ENCODE measurements around the gene OSBPL3. TPM values are rescaled to one million over a fixed set of nuclear protein-coding genes. Genes with fewer than 3 reads are reported as not detected.

Gene OSBPL3
- total RNA-seq, 1 donor from 2014 or later, result 8.0 TPM

DNA sequence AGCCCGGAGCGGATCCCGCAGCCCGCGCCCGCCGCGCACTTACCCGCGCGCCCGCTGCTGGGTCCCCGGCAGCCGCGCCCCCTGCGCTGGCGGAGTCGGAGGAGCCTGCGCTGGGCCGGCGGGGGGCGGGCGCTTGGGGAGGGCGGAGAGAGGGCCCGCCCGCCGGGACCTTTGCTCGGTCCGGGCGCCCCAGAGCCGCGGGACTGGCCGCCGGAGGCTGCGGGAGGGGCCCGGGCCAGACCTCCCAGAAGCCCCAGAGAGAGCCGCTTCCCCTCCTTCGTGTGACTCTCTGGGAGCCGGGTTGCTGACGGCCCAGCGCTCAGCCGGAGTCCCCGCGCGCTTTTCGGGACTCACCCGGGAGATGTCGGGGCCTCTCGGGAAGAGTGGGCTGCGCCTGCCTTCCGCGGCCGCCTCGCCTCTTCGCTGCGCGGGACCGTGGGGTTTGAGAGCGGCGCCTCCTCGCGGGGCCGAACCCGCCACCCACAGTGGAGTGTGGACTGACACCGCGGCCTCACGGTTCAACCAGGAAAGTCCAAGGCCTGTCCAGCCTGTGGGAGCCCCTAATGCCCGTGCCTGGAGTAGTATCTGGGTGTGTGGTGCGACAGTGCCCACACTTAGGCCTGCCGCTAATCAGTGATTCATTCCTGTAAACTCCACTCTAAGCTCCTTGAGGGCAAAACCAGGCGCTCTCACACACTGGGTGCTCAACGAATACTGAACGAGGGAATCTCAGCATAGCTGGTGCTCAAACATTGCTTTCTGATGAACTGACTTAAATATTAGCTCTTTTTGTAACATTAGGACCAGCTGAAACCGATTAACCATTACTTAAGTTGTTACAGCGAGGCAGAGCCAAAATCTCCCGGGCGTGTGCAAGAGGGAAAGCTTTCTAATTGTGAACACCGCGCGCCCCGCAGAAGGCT, 222.4 kb downstream of the OSBPL3 start, which contains the start of gene GSDME:
TSS of gene GSDME (minus strand) at position 112 of the 923 bp plus-strand sequence. CDS start 7,690 bp downstream, outside the sequence.
- Mint-ChIP-seq H3K9me3 (no peaks in the 10 kb centered on the region), H3K4me1 (peaks cover 13% of the 10 kb centered on the region), H3K36me3 (no peaks in the 10 kb centered on the region), H3K27me3 (ENCODE audit: insufficient read depth, low read depth) (peaks cover 7% of the 10 kb centered on the region), H3K27ac (no peak within 1 kb of the TSS), H3K4me3 (peak within 1 kb of the TSS; percentile 91)
- Histone ChIP-seq H3K9me3 (ENCODE audit: low read depth) (no peaks in the 10 kb centered on the region), H3K4me3 (peak within 1 kb of the TSS; percentile 73), H3F3A (ENCODE audit: low read depth) (no peaks in the 10 kb centered on the region), H4K20me1 (ENCODE audit: low read depth) (no peaks in the 10 kb centered on the region), H3K27me3 (peaks cover 40% of the 10 kb centered on the region), H3K79me2 (ENCODE audit: low read depth) (no peaks in the 10 kb centered on the region), H3K9ac (no peak within 1 kb of the TSS), H3K4me2 (peak within 1 kb of the TSS; percentile 92), H2AFZ (replicated peaks) (peak within 1 kb of the TSS; percentile 96), H3K27ac (no peak within 1 kb of the TSS), H3K4me1 (peaks cover 11% of the 10 kb centered on the region), H3K36me3 (no peaks in the 10 kb centered on the region)
- TF ChIP-seq, protein P1, sequence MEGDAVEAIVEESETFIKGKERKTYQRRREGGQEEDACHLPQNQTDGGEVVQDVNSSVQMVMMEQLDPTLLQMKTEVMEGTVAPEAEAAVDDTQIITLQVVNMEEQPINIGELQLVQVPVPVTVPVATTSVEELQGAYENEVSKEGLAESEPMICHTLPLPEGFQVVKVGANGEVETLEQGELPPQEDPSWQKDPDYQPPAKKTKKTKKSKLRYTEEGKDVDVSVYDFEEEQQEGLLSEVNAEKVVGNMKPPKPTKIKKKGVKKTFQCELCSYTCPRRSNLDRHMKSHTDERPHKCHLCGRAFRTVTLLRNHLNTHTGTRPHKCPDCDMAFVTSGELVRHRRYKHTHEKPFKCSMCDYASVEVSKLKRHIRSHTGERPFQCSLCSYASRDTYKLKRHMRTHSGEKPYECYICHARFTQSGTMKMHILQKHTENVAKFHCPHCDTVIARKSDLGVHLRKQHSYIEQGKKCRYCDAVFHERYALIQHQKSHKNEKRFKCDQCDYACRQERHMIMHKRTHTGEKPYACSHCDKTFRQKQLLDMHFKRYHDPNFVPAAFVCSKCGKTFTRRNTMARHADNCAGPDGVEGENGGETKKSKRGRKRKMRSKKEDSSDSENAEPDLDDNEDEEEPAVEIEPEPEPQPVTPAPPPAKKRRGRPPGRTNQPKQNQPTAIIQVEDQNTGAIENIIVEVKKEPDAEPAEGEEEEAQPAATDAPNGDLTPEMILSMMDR (IDR thresholded peaks at IDR 0.05), result no peak
- TF ChIP-seq EZH2phosphoT487 (IDR thresholded peaks at IDR 0.05), result peak; percentile 32
- TF ChIP-seq EZH2 (IDR thresholded peaks at IDR 0.05), result peak; percentile 33
- DNase-seq (ENCODE audit: low spot score), result peak; percentile 81

DNA sequence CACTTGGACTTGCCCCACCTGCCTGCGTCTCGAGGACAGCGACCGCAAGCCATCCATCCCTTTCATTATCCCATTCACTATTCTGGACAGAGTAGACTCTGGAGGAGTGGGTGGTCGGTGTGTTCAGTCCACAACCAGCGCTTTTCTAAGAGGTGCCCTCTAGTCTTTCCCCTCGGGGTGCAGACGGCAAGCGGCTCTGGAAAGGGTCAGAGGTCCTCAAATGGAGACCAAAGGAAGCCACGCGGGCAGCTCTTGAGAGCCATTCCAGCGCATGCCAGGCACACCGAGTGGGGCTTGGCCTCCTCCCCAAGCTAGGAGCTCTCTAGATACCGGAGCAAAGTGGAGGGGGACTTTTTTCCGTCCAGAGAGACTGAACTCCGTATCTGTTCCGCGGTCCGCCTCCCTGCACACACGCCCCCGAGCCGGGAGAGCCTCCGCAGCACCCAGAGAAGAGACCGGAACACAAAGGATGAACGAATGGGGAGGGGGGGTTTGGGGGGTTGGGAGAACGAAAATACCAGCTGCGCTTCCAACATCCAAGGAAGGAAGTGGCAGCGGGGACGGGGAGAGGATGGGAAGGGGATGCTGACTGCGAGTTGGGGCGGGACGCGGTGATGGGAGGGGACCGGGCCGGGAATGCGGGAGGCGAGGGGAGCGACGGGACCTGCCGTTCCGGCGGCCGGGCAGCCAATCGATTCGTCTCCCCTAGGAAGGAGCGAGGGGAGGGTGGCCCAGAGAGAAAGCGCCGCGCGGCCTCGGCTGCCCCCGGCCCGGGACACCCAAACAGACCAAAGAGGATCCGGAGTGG, 223.2 kb downstream of the OSBPL3 start:
- no peak overlapping the region for H3K27ac Mint-ChIP-seq
- H3K4me3 Mint-ChIP-seq, result peak overlapping the region; percentile 91
- H3K36me3 Mint-ChIP-seq, result no peaks in the 10 kb centered on the region
- H3K36me3 ChIP-seq, result no peaks in the 10 kb centered on the region
- H3F3A ChIP-seq (ENCODE audit: low read depth), result no peaks in the 10 kb centered on the region
- no peak overlapping the region for H3K9ac ChIP-seq
- no peak for DNase-seq (ENCODE audit: low spot score)
- no peak overlapping the region for H3K27ac ChIP-seq
- H3K9me3 ChIP-seq (ENCODE audit: low read depth), result no peaks in the 10 kb centered on the region
- no peaks in the 10 kb centered on the region for H4K20me1 ChIP-seq (ENCODE audit: low read depth)
- peak overlapping the region; percentile 92 for H3K4me2 ChIP-seq
- no peaks in the 10 kb centered on the region for H3K9me3 Mint-ChIP-seq
- H3K4me3 ChIP-seq, result peak overlapping the region; percentile 73
- H3K79me2 ChIP-seq (ENCODE audit: low read depth), result no peaks in the 10 kb centered on the region
- H3K4me1 Mint-ChIP-seq, result peaks cover 13% of the 10 kb centered on the region
- peaks cover 40% of the 10 kb centered on the region for H3K27me3 ChIP-seq
- peaks cover 18% of the 10 kb centered on the region for H3K4me1 ChIP-seq
- peak overlapping the region; percentile 93 for H2AFZ ChIP-seq (replicated peaks)
- peaks cover 7% of the 10 kb centered on the region for H3K27me3 Mint-ChIP-seq (ENCODE audit: insufficient read depth, low read depth)
- TF ChIP-seq EZH2phosphoT487 (IDR thresholded peaks at IDR 0.05), result peak; percentile 46
- TF ChIP-seq, protein P1 (IDR thresholded peaks at IDR 0.05), result no peak

GRCh38 chr7:24755541-24756407, 224.2 kb downstream of the OSBPL3 start:
- H3K9ac ChIP-seq, result no peak overlapping the region
- Mint-ChIP-seq H3K27ac (no peak overlapping the region), H3K27me3 (ENCODE audit: insufficient read depth, low read depth) (peaks cover 7% of the 10 kb centered on the region), H3K36me3 (no peaks in the 10 kb centered on the region), H3K4me3 (peak overlapping the region; percentile 91), H3K4me1 (peaks cover 13% of the 10 kb centered on the region), H3K9me3 (no peaks in the 10 kb centered on the region)
- H3K4me2 ChIP-seq, result peak overlapping the region; percentile 92
- peaks cover 18% of the 10 kb centered on the region for H3K4me1 ChIP-seq
- no peaks in the 10 kb centered on the region for H3K79me2 ChIP-seq (ENCODE audit: low read depth)
- H3K36me3 ChIP-seq, result no peaks in the 10 kb centered on the region
- TF ChIP-seq EZH2phosphoT487 (IDR thresholded peaks at IDR 0.05) (no peak), EZH2 (IDR thresholded peaks at IDR 0.05) (no peak)
- TF ChIP-seq, protein P1 (IDR thresholded peaks at IDR 0.05), result no peak
- no peak overlapping the region for H3K4me3 ChIP-seq
- no peaks in the 10 kb centered on the region for H3F3A ChIP-seq (ENCODE audit: low read depth)
- H3K27ac ChIP-seq, result no peak overlapping the region
- H3K27me3 ChIP-seq, result peaks cover 40% of the 10 kb centered on the region
- no peaks in the 10 kb centered on the region for H3K9me3 ChIP-seq (ENCODE audit: low read depth)
- no peak for DNase-seq (ENCODE audit: low spot score)
- no peaks in the 10 kb centered on the region for H4K20me1 ChIP-seq (ENCODE audit: low read depth)
- peak overlapping the region; percentile 93 for H2AFZ ChIP-seq (replicated peaks)

Measured in neural progenitor cell (in vitro differentiated cells).